Keratinocyte (primary cell): ENCODE results near the gene ZSCAN5A. TPM values are rescaled to one million over a fixed set of nuclear protein-coding genes. Genes with fewer than 3 reads are reported as not detected.
"Not testable (repeated sequence)": the region's sequence is repeated elsewhere in the genome, so short reads cannot be mapped to it uniquely, and the experiment has no call there.

Experiments
- DNase-seq: peaks from one replicate; pipeline ENCODE4 v3.0.0-alpha.2; 2011; ENCODE audit warnings: low read depth, missing footprints, low spot score
- FAIRE-seq: peaks from 2 replicates; lab custom pipeline; 2011; peaks lifted over from hg19 to GRCh38; lab: Jason Lieb, UNC
- H2AFZ ChIP-seq: 2 replicates; pipeline ENCODE4 v1.6.0; 2012; ENCODE audit warnings: low read length, control low read depth, inconsistent platforms; ENCODE audit not compliant: control insufficient read depth
- H3K27ac ChIP-seq: 2 replicates; pipeline ENCODE4 v1.5.1; 2011; ENCODE audit warnings: low read length; ENCODE audit not compliant: control insufficient read depth, insufficient read depth
- H3K27me3 ChIP-seq: 3 replicates; pipeline ENCODE4 v1.6.0; 2011; ENCODE audit warnings: low read length; ENCODE audit not compliant: control insufficient read depth, insufficient read depth; ENCODE audit errors: extremely low read depth
- H3K36me3 ChIP-seq, 2 experiments: 2 replicates in 1 of 2; 3 replicates in 1 of 2; pipeline ENCODE4 v1.5.1; 2011; ENCODE audit warnings: low read length in 2 of 2, mild to moderate bottlenecking in 1 of 2; ENCODE audit not compliant: control insufficient read depth in 2 of 2, insufficient read depth in 2 of 2; ENCODE audit errors: extremely low read depth in 1 of 2
- H3K4me1 ChIP-seq: 3 replicates; pipeline ENCODE4 v1.5.1; 2011; ENCODE audit warnings: low read length; ENCODE audit not compliant: control insufficient read depth, insufficient read depth; ENCODE audit errors: extremely low read depth
- H3K4me2 ChIP-seq: 3 replicates; pipeline ENCODE4 v1.6.0; 2011; ENCODE audit warnings: low read depth, low read length; ENCODE audit not compliant: control insufficient read depth, insufficient read depth; ENCODE audit errors: extremely low read depth
- H3K4me3 ChIP-seq, 3 experiments: fragments of 200-600 bp in 1 of 3; sonication (generic) in 1 of 3; 2 replicates in 2 of 3; 3 replicates in 1 of 3; pipeline ENCODE4 v1.5.1; 2011 to 2016; ENCODE audit warnings: low read length in 3 of 3, mild to moderate bottlenecking in 3 of 3, control low read depth in 2 of 3, inconsistent platforms in 1 of 3, low read depth in 1 of 3, mixed read lengths in 1 of 3, mixed run types in 1 of 3, moderate library complexity in 1 of 3; ENCODE audit not compliant: control insufficient read depth in 2 of 3, insufficient read depth in 2 of 3; ENCODE audit errors: extremely low read depth in 1 of 3
- H3K79me2 ChIP-seq: 2 replicates; pipeline ENCODE4 v1.6.0; 2012; ENCODE audit warnings: low read length; ENCODE audit not compliant: control insufficient read depth, insufficient read depth
- H3K9ac ChIP-seq: 3 replicates; pipeline ENCODE4 v1.6.0; 2011; ENCODE audit warnings: low read length; ENCODE audit not compliant: control insufficient read depth, insufficient read depth; ENCODE audit errors: extremely low read depth
- H3K9me1 ChIP-seq: 3 replicates; pipeline ENCODE4 v1.6.0; 2011; ENCODE audit warnings: low read length; ENCODE audit not compliant: control insufficient read depth, insufficient read depth; ENCODE audit errors: extremely low read depth
- H3K9me3 ChIP-seq: 2 replicates; pipeline ENCODE4 v1.5.1; 2012; ENCODE audit warnings: low read depth, low read length; ENCODE audit not compliant: control insufficient read depth
- H4K20me1 ChIP-seq: 3 replicates; pipeline ENCODE4 v1.6.0; 2011; ENCODE audit warnings: low read length; ENCODE audit not compliant: control insufficient read depth, insufficient read depth; ENCODE audit errors: extremely low read depth
- CTCF ChIP-seq, 3 experiments: IDR thresholded peaks in 1 of 3; conservative IDR thresholded peaks in 1 of 3; optimal IDR thresholded peaks in 1 of 3; 2 replicates in 2 of 3; 3 replicates in 1 of 3; pipeline versions ENCODE3 to v1.5.1; 2011; ENCODE audit warnings: low read length in 3 of 3, mild to moderate bottlenecking in 3 of 3, moderate library complexity in 2 of 3, control low read depth in 1 of 3, inconsistent platforms in 1 of 3; ENCODE audit not compliant: insufficient read depth in 2 of 3; ENCODE audit errors: extremely low read depth in 1 of 3
- EZH2 ChIP-seq: IDR thresholded peaks from one replicate; pipeline ENCODE4 v1.6.1; 2012; ENCODE audit warnings: inconsistent platforms, mild to moderate bottlenecking, low read length, moderate library complexity
- dilution Hi-C: fragments of 300-500 bp; cut with MboI; formaldehyde crosslinking; loops from one replicate; pipeline ENCODE4 v1.7.0; 2020; ENCODE audit warnings: low sequenced_read_pairs; ENCODE audit not compliant: extremely low pct_ligation_motif_present
- polyA plus RNA-seq, 5 experiments: library from polyadenylated mRNA; depleted of rRNA in 3 of 5; stranded (reverse) in 3 of 5; stranded (forward) in 1 of 5; unstranded in 1 of 5; fragments of >200 nt; gene quantifications; 1 replicate in 1 of 5; 2 replicates in 3 of 5; 3 replicates in 1 of 5; pipeline versions ENCODE4 v1.2.1 to v1.2.3, GENCODE V29; 2011 to 2012; ENCODE audit warnings: missing spikeins in 2 of 5, low read depth in 1 of 5, low replicate concordance in 1 of 5

ZSCAN5A gene
- polyA plus RNA-seq, 1 donor (not counting 4 experiments of a cell fraction or from before 2014, with no cell fraction given) = 6.1 TPM

- H2AFZ ChIP-seq = no peak overlapping the region
- no peak for DNase-seq
- no peaks in the 10 kb centered on the region for H3K36me3 ChIP-seq
- H3K4me1 ChIP-seq = no peaks in the 10 kb centered on the region
- H3K9ac ChIP-seq = no peak overlapping the region
- no peaks in the 10 kb centered on the region for H3K79me2 ChIP-seq
- no peak overlapping the region for H3K4me2 ChIP-seq
- dilution Hi-C loops = no loop called here
- H3K27ac ChIP-seq = no peak overlapping the region
- FAIRE-seq = no peak
- TF ChIP-seq EZH2 = no peak
- TF ChIP-seq CTCF (optimal IDR thresholded peaks at IDR 0.05 in 1 of 3, IDR thresholded peaks at IDR 0.05 in 1 of 3, conservative IDR thresholded peaks at IDR 0.05 in 1 of 3; ENCODE audit: extremely low read depth in 1 of 3, insufficient read depth in 2 of 3, low read length in 3 of 3) = no peak
- no peaks in the 10 kb centered on the region for H4K20me1 ChIP-seq
- no peaks in the 10 kb centered on the region for H3K9me1 ChIP-seq
- H3K9me3 ChIP-seq = no peaks in the 10 kb centered on the region
- no peak overlapping the region for H3K4me3 ChIP-seq
- peaks cover 7% of the 10 kb centered on the region for H3K27me3 ChIP-seq
Measured at GRCh38 chr19:56176881-56177280, 137.8 kb downstream of the ZSCAN5A start.

GRCh38 chr19:56176310-56176709 lies 138.3 kb downstream of the ZSCAN5A start:
- H3K9ac ChIP-seq, H4K20me1 ChIP-seq, H3K79me2 ChIP-seq, H2AFZ ChIP-seq, dilution Hi-C loops, H3K4me3 ChIP-seq, H3K4me1 ChIP-seq, H3K4me2 ChIP-seq, DNase-seq, FAIRE-seq, H3K9me3 ChIP-seq, H3K27me3 ChIP-seq, H3K27ac ChIP-seq, H3K36me3 ChIP-seq, H3K9me1 ChIP-seq: not testable (repeated sequence)

DNA sequence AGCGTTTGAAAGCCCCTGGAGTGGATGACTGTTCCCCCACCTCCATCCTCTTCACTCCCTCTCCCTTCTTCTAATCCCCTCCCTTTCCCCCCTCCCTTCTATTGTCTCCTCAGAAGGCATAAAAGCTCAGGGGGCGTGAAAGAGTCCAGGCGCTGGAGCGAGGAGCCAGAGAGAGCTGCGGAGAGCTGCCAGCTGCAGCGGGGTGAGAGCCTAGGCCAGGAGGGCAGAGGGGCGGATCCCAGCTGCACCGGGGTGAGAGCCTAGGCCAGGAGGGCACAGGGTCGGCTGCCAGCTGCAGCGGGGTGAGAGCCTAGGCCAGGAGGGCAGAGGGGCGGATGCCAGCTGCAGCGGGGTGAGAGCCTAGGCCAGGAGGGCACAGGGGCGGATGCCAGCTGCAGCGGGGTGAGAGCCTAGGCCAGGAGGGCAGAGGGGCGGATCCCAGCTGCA lies 138.8 kb downstream of the ZSCAN5A start, which contains the start of gene GALP:
TSS of gene GALP (plus strand) at position 148 of the 447 bp plus-strand sequence. CDS start 1,101 bp downstream, outside the sequence.
- H3K27ac ChIP-seq, dilution Hi-C loops, FAIRE-seq, H3K4me3 ChIP-seq, DNase-seq, H3K4me2 ChIP-seq, H3K27me3 ChIP-seq, H3K9me3 ChIP-seq, H3K79me2 ChIP-seq, H3K9me1 ChIP-seq, H3K9ac ChIP-seq, H3K4me1 ChIP-seq, H2AFZ ChIP-seq, H4K20me1 ChIP-seq, H3K36me3 ChIP-seq: not testable (repeated sequence)
